Lower lobe of right lung (tissue), 2 donors: ENCODE results near the gene REEP1. TPM values are rescaled to one million over a fixed set of nuclear protein-coding genes. Genes with fewer than 3 reads are reported as not detected.
A peak's percentile ranks its signal among the peaks of the same experiment; 100 is the strongest.

Source experiments
- ATAC-seq, 2 donors: fragments of 200-7000 bp; cut with Tn5 transposase; one replicate each; pipeline ENCODE4 v1.9.1; 2020 to 2022; ENCODE audit warnings: mild to moderate bottlenecking in 2 of 2, moderate library complexity in 2 of 2
- DNase-seq: peaks from one replicate; pipeline ENCODE4 v3.0.0-alpha.2; 2020
- H3K27ac ChIP-seq: fragments of 200-600 bp; one replicate; pipeline ENCODE4 v1.8.0; 2022
- H3K27me3 ChIP-seq: fragments of 200-600 bp; one replicate; pipeline ENCODE4 v1.8.0; 2022; ENCODE audit warnings: low read depth
- H3K36me3 ChIP-seq: fragments of 200-600 bp; one replicate; pipeline ENCODE4 v1.8.0; 2022; ENCODE audit warnings: mild to moderate bottlenecking
- H3K4me1 ChIP-seq: fragments of 200-600 bp; one replicate; pipeline ENCODE4 v1.8.0; 2022
- H3K4me3 ChIP-seq: fragments of 200-600 bp; one replicate; pipeline ENCODE4 v1.8.0; 2022; ENCODE audit warnings: mild to moderate bottlenecking
- H3K9me3 ChIP-seq: fragments of 200-600 bp; one replicate; pipeline ENCODE4 v1.8.0; 2022
- CTCF ChIP-seq: fragments of 200-600 bp; IDR thresholded peaks from one replicate; pipeline ENCODE4 v1.8.0; 2022; ENCODE audit warnings: antibody characterized with exemption, mild to moderate bottlenecking
- intact Hi-C: fragments of 100-400 bp; cut with DNase I; formaldehyde crosslinking; loops from one replicate; pipeline ENCODE4 v1.11.0; 2022
- total RNA-seq: library from RNA; stranded (reverse); fragmentation: NEBNext Ultra II Directional; extraction: Animal tissue kit (Norgen Biotek cat#: 25700); gene quantifications from one replicate; pipeline ENCODE4 v1.2.1, GENCODE V29; 2021
- donor health status: DM: no; HTN: yes; CAD: no; lungs with severe emphysema.

REEP1 gene
- total RNA-seq, 1 donor from 2014 or later, result 6.9 TPM

- intact Hi-C loops, result no loop called here
- TF ChIP-seq CTCF, result no peak
- H3K9me3 ChIP-seq, result no peaks in the 10 kb centered on the region
- no peak overlapping the region for H3K4me3 ChIP-seq
- DNase-seq (no peak), ATAC-seq (no peak)
- peaks cover 12% of the 10 kb centered on the region for H3K36me3 ChIP-seq
- no peaks in the 10 kb centered on the region for H3K27me3 ChIP-seq
- peak overlapping the region; percentile 15 for H3K27ac ChIP-seq
- peaks cover 44% of the 10 kb centered on the region for H3K4me1 ChIP-seq
Observed at GRCh38 chr2:86185517-86186212, 151.8 kb downstream of the REEP1 start.

- TF ChIP-seq CTCF, result no peak
- H3K4me3 ChIP-seq, result no peak overlapping the region
- DNase-seq, result no peak
- H3K9me3 ChIP-seq, result no peaks in the 10 kb centered on the region
- peaks cover 87% of the 10 kb centered on the region for H3K36me3 ChIP-seq
- H3K4me1 ChIP-seq, result peaks cover 12% of the 10 kb centered on the region
- intact Hi-C loops, result no loop called here
- ATAC-seq, result no peak
- no peak overlapping the region for H3K27ac ChIP-seq
- no peaks in the 10 kb centered on the region for H3K27me3 ChIP-seq
Observed at GRCh38 chr2:86176597-86176996, 160.8 kb downstream of the REEP1 start.

DNA sequence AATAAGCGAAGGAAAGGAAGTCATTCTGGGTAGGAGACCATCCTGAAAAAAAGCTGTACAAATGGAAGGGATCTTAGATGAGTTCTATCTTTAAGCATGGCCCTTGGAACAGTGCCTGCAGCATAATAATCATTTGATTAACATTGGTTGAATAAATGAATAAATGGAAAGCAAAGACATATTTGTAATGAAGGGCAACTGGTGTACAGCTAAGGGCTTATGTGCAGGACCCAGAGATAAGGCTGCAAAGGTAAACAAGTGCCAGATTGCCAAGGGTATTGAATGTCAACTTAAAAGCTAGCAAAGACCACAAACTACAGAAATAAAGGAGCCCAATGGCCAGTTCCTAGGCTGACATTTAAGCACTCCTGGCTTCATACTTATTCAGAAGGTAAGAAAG is 161.6 kb downstream of the REEP1 start:
- Histone ChIP-seq H3K27ac (no peak overlapping the region), H3K4me3 (no peak overlapping the region), H3K9me3 (no peaks in the 10 kb centered on the region), H3K4me1 (peaks cover 12% of the 10 kb centered on the region), H3K27me3 (no peaks in the 10 kb centered on the region), H3K36me3 (peaks cover 91% of the 10 kb centered on the region)
- ATAC-seq, result no peak
- intact Hi-C loops, result no loop called here
- TF ChIP-seq CTCF, result no peak
- no peak for DNase-seq

GRCh38 chr2:86174445-86174844 is 163.0 kb downstream of the REEP1 start:
- ATAC-seq (no peak), DNase-seq (no peak)
- H3K4me3 ChIP-seq, result no peak overlapping the region
- no peaks in the 10 kb centered on the region for H3K27me3 ChIP-seq
- H3K27ac ChIP-seq, result no peak overlapping the region
- intact Hi-C loops, result no loop called here
- no peak for TF ChIP-seq CTCF
- H3K4me1 ChIP-seq, result peaks cover 12% of the 10 kb centered on the region
- H3K36me3 ChIP-seq, result peaks cover 91% of the 10 kb centered on the region
- no peaks in the 10 kb centered on the region for H3K9me3 ChIP-seq

DNA sequence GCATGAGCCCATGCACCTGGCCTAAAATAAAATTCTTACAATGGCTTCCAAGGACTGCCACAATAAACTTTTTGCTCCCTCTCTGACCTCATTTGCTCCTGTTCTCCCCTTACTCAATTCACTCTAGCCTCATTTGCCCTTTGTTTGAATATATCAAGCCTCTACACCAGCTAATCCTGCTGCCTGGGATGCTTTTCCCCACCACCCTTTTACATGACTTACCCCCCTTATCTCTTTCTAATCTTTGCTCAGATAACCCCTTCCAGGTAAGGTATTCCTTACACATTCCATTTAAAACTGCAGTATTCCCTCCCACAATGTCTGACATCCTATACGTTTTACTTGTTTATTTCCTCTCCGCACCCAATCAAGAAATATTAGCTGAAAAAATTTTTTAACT is 164.8 kb downstream of the REEP1 start:
- intact Hi-C loops, result no loop called here
- peaks cover 12% of the 10 kb centered on the region for H3K4me1 ChIP-seq
- DNase-seq (no peak), ATAC-seq (no peak)
- H3K27ac ChIP-seq, result no peak overlapping the region
- peaks cover 91% of the 10 kb centered on the region for H3K36me3 ChIP-seq
- TF ChIP-seq CTCF, result no peak
- H3K9me3 ChIP-seq, result no peaks in the 10 kb centered on the region
- no peak overlapping the region for H3K4me3 ChIP-seq
- H3K27me3 ChIP-seq, result no peaks in the 10 kb centered on the region
